Left ventricle myocardium superior (tissue), 1 donor: ENCODE data around the gene SCRN1. TPM values are rescaled to one million over a fixed set of nuclear protein-coding genes. Genes with fewer than 3 reads are reported as not detected.
A peak's percentile ranks its signal among the peaks of the same experiment; 100 is the strongest.

Experiments
- ATAC-seq: fragments of 200-7000 bp; cut with Tn5 transposase; one replicate; pipeline ENCODE4 v1.9.1; 2020; ENCODE audit warnings: mild to moderate bottlenecking, moderate library complexity
- DNase-seq: peaks from one replicate; pipeline ENCODE4 v3.0.0-alpha.2; 2020
- intact Hi-C: fragments of 100-400 bp; cut with micrococcal nuclease; formaldehyde crosslinking; loops from one replicate; pipeline ENCODE4 v1.11.0; 2022
- total RNA-seq: library from RNA; stranded (reverse); fragmentation: NEBNext Ultra II Directional; extraction: Animal tissue kit (Norgen Biotek cat#: 25700); gene quantifications from one replicate; pipeline ENCODE4 v1.2.1, GENCODE V29; 2021
- donor health status: DM: no; HTN: yes; CAD: no; lungs with severe emphysema.

Gene SCRN1
- total RNA-seq, 1 donor from 2014 or later: 18.7 TPM

DNA sequence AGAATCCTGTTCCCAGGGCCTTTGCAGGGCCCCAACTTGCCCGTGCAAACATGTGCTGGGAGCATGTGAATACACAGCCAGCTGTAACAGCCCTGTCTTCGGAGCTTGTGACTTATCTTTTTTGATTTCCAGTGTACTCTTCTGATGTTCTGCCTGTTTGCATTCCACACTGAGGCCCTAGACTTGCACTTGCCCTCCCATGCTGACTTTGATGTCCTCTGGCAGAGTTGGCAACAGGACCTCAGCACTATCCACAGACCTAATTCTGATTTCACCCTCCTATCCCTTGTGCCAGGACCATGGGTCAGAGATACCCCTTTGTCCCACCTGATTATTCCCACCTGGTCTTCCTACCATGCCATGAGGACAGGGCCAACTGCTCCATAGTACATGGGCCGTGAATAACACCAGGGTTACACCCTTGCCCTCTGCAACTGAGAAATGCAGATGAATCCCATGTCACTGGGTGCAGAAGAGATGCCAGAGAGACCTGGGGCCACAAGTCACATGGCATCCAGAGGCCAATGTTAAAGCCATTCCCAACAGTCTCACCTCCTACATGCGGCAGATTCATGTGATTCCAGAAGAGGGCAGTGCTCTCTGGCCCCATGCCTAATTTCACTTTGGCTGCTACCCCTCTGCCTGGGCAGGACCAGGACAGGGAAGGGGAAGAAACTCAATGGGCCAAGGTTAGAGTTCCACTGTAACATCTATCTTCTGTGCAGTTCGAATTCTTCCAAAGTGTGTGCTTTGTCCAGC, 43.0 kb downstream of the SCRN1 start:
- intact Hi-C loops: no loop called here
- DNase-seq (peak; percentile 61), ATAC-seq (peak; percentile 83)

DNA sequence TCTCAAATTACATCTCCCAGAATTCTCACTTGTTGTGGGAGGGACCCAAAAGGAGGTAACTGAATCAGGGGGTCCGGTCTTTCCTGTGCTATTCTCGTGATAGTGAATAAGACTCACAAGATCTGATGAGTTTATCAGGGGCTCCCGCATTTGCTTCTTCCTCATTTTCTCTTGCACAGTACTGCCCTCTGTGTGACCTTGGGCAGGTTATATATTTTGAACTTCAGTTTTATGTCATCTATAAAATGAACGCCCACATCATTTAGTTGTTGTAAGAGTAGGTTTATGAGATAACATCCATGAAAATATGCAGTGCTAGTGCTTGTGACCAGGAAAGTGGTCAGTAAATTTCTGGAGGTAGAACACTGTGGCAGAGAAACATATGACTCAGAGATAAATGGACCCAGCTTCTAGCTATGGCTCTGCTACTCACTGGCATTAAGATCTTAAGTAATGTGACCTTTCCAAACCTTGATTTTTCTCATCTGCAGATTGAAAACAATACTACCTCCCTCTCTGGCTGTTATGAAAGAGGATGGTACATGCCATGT, 44.3 kb downstream of the SCRN1 start:
- intact Hi-C loops: no loop called here
- ATAC-seq (no peak), DNase-seq (no peak)

DNA sequence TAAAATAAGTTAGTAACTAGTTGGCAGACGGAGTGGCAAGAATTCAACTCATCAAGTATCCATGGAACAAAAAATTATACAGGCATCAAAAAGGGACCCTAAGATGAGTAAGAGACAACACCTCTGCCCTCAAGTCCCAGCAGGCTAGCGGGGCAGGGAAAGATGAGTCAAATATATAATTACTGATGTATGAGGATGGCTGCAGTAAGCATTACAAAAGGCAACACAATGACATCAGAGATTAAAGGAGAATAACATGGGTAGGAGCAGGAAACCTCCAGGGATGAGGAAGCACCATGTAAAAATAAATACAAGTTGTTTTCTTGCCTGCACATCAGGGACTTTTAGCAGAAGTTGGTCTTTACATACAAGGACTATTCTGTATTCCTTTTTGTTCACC, 49.4 kb downstream of the SCRN1 start:
- DNase-seq (no peak), ATAC-seq (no peak)
- intact Hi-C loops: no loop called here

DNA sequence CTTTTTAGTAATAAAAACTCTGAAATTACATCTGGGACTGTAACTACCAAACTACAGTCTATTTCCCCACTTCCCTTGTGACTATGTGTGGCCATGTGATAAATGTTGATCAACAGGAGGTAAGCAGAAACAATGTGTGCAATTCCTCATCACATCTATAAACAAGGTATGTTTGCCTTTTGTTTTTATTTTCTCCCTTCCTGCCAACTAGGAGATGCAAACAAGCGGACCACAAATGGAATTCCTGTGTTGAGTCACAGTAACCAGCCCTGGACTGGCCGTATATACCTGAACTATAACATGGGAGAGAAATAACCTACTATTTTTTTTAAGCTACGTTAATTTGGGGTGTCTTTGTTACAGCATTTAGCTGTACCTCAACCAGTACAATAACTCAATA, 52.5 kb downstream of the SCRN1 start:
- intact Hi-C loops: no loop called here
- ATAC-seq: no peak

DNA sequence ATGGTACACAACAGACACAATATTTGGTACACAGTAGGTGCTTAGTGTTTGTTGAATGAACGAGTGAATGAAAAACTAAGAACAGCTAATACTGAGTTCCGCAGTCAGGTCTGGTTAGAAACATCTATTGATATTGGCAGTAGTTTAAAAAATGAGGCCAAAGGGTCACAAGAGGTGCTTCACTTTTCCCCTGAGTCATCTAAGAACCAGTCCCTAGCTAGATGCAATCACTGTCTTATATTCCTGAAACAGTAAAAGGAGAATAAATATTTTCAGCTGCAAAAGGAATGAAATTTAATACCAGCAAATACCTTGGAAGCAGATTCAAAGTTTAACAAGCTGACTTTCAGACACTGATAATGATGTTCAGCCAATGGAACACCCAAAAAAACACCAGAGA, 54.5 kb downstream of the SCRN1 start:
- ATAC-seq (no peak), DNase-seq (no peak)
- intact Hi-C loops: no loop called here

More for the DNA sequence above, 52.5 kb downstream of the SCRN1 start:
- DNase-seq: no peak

DNA sequence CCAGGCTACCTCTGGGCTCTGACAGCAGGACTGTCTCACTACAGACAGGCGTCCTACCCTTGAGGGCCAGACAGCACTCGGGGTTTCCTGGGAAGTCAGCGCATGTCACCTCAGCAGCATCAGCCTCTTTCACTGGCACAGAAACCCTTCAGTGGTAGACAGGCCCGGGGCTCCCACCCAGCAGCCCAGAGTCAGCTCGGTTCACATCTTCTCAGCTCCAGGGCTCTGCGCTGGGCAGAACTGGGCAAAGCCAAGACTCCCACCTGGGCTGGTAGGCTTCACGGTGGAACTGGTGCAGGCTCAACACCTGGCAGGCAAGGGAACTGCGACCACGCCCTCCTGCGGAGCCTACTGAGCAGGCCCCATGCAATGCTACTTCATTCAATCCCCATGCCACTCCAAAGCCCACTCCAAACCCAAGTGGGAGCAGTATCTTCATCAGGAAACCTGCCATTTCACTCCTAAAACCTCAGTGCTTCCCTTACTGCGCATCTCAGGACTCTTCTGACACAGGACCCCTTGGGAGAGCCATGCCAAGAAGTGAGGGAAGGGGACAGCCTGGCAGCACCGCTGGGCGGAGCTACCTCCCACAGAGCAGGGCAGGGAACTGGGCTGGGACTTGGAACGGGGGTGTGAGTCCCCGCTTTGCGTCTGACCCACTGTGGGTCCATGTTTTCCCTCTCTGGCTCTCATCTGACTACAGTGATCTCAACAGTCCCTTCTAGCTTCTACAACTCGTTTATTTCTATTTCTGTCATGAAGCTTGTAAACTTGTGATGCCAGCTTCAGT, 60.4 kb downstream of the SCRN1 start:
- DNase-seq: no peak
- intact Hi-C loops: no loop called here
- no peak for ATAC-seq

DNA sequence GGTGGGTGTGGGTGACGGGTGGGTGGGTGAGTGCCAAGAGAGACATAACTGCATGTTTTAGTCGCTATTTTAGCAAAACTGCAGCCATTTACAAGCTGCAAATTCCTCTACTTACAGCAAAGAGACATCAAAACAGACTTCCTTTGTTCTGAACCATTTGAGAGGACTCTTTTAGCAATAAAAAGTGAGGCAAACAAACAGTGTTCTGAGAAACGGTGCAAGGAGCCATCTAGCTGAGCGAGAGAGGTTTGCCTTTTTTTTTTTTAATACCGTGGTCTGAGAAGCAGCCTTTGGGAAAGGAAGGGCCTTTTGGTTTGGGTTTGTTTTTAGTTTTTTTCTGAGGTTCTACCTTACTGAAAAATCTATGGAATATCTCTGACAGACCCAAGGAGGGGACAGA, 62.9 kb downstream of the SCRN1 start:
- intact Hi-C loops: no loop called here
- ATAC-seq (no peak), DNase-seq (no peak)

DNA sequence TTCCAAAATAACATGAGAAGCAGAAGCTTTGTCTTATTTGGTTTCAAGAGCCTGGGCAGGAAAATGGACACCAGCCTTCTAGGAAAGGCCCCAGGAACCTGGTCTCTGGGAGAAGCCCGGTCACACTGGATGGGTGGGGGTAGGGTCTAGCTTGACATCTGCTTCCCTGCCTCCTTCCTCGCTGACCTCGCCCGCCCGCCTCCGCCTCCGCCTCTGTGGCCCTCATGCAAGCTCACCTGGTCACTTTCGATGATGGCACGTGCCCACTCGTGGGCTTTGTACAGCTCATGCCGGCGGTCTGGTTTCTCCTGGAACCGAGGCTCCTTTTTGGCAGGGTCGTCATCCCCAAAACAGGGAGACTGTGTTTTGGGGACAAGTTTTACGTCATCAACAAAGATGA, 63.4 kb downstream of the SCRN1 start:
- no peak for DNase-seq
- no peak for ATAC-seq
- intact Hi-C loops: no loop called here

DNA sequence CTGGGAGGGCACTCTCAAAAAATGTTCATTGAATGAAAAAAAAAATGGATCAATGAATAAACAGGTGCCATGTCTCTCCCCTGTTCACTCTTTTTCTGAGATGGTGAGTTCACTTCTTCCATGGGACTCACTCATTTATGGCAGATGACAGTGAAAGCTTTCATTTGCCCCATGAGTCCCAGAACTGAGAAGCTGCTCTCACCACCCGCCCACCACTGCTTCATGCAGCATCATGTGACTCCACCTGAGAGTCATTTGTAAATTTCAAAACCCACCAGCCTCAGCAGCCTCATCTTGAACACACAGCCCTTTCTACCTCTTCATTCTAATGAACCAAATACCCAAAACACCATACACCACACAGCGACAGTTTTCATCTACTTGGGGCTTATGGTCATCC, 64.9 kb downstream of the SCRN1 start:
- intact Hi-C loops: loop anchor here (5.0 kb wide), 2 partner anchors 177 to 287 kb away; no protein-coding TSS in a partner anchor
- DNase-seq: no peak
- ATAC-seq: no peak

DNA sequence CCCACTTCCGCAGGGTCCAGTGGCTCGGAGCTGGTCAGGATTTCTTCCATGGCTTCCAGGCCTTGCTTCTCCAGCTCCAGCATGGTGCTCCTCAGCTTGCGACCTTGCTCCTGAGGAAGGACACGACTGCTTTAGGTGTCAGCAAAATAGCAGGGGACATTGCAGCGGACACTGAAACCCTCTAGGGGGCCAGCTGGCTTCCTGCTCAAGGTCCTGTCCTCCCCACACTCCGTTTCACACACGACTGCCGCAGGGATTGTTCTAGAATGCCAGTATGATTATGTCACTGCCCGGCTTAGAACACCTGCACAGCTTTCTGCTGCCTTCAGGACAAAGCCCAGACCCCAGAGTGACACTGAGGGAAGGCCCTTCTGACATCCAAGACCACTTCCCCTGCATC, 65.6 kb downstream of the SCRN1 start:
- ATAC-seq (no peak), DNase-seq (no peak)
- intact Hi-C loops: loop anchor here (5.0 kb wide), 2 partner anchors 177 to 287 kb away; no protein-coding TSS in a partner anchor

DNA sequence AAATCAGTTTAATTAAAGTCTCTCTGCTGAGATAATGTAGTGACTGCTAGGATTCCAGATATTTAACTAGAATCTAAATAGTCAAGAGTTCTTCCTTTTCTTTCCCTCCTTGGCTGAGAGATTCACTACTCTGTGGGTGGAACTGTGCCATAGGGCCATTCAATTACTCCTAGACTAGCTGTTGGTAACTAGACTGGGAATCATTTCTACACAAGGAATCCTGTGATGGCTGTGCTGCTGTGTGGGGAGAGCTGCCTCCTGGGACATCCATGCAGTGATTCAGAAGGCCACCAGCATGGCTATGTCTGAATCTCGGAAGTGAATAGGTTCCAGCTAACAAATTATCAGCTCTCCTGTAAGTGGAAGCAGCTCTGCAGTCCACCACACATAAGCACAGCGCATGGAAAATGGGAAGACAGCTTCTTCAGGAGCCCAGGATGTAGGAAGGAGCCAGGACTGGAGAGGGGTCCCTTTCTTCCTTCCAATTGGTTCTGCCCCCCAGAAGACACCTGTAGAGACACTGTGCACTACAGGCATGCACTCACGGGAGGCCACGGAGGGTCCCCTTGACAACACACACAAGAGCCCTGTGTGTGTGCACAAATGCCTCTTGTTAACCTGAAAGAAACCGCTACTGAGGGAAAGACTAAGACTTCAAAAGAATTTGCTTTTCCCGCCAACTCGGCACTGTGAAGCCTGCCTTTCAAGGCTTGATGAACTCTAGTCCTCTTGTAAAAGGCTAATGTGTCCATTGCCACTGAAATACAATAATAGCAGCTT, 66.5 kb downstream of the SCRN1 start:
- no peak for DNase-seq
- no peak for ATAC-seq
- intact Hi-C loops: loop anchor here (5.0 kb wide), 2 partner anchors 176 to 286 kb away; no protein-coding TSS in a partner anchor

DNA sequence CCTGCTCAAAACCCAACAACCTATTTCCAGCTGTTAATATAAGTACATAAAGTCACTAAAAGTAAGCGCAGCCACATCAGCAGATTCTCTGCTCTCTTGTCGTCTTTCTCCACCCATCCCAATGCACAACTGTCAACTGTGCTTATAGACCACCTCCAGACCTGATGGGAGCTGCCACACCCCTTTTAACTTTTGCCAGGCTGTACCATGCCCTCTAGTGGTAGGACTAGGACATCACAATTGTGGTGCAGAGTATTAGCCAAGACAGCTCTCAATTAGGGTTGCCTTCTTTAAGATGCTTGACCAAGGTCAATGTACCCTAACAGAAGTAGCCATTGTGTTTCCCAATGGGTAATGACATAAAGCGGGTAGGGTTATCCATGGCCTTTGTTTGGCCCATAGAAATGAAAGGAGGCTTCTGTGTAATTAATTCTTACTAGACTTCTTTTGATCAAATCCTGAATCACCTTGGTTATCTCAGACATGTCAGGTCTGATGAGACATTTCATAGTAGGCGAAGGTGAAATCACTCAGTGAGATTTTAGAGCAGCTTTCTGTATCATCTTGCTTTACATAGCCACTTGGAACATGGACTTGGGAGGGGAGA, 68.1 kb downstream of the SCRN1 start:
- ATAC-seq (peak; percentile 89), DNase-seq (no peak)
- intact Hi-C loops: loop anchor here (5.0 kb wide), 2 partner anchors 174 to 284 kb away; no protein-coding TSS in a partner anchor

DNA sequence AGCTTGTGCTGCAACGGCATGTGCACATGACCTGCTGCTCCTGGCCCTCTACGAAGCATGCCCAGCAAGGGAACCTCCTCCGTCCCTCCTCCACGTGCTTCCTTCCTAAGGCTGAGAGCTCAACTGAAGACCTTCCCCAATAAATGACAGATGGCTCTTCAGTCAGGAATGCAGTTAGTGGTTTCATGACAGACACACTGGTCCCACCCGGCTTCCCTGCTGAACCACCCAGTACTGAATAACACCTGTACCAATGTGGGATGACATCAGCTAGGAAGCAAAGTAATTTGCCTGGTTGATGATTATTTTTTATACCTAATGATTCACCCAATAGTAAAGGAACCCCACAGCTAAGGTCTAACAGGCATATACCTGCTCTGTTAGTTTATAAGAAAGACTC, 69.1 kb downstream of the SCRN1 start:
- intact Hi-C loops: loop anchor here (5.0 kb wide), 2 partner anchors 173 to 283 kb away; no protein-coding TSS in a partner anchor

DNA sequence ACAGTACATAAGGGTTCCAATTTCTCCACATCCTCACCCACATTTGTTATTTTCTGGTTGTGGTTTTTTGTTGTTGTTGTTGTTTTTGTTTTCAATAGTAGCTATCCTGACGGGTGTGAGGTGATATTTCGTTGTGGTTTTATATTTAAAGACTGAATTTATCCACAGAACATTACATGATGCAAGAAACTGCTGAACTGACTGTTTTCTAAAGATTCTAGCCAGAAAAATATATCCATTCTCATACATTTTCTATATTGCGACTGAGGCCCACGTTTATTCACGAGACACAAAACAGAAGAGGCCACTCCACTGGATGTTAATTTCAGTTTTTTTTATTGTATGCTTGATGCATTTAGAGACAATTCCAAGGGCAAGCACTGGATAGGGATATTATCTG, 69.8 kb downstream of the SCRN1 start:
- DNase-seq (no peak), ATAC-seq (no peak)
- intact Hi-C loops: loop anchor here (5.0 kb wide), 2 partner anchors 172 to 282 kb away; no protein-coding TSS in a partner anchor

More for the DNA sequence above, 69.1 kb downstream of the SCRN1 start:
- DNase-seq (no peak), ATAC-seq (no peak)

DNA sequence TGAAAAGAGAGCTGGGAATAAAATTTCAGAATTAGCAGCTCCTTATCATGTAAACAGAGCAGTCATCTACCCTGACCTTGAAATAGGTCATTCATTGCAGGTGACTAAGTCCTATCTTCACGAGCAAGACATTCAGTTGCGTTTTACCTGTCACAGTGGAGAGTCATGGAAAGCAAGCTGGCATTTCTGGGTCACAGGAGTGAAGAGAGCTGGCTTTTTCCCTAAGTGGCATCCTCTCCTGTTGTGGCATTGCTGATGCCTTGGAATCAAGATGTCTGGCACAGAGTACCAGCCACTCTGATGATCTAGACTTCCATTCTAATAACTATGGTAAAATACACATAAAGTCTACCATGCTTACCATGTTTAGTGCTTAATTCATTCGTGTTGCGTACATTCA, 70.8 kb downstream of the SCRN1 start:
- DNase-seq (no peak), ATAC-seq (no peak)
- intact Hi-C loops: no loop called here

DNA sequence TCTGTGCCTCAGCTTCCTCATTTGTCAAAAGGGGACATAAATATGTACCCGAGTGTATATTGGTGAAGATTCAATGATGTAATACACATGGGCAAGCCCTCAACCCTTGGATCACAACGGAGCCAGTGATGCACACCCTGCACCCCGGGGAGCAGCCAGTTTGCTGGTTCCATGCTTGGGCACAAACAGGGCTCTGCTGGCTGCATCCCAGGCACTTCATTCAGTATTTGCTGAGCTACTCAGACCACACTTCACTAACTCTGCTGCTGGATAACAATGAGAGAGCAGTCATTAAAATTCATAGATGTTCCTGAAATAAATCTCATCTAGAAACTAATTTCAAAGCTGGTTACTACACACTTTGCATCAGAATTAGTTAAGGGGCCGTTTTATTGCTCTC, 72.0 kb downstream of the SCRN1 start:
- no peak for DNase-seq
- no peak for ATAC-seq
- intact Hi-C loops: no loop called here

DNA sequence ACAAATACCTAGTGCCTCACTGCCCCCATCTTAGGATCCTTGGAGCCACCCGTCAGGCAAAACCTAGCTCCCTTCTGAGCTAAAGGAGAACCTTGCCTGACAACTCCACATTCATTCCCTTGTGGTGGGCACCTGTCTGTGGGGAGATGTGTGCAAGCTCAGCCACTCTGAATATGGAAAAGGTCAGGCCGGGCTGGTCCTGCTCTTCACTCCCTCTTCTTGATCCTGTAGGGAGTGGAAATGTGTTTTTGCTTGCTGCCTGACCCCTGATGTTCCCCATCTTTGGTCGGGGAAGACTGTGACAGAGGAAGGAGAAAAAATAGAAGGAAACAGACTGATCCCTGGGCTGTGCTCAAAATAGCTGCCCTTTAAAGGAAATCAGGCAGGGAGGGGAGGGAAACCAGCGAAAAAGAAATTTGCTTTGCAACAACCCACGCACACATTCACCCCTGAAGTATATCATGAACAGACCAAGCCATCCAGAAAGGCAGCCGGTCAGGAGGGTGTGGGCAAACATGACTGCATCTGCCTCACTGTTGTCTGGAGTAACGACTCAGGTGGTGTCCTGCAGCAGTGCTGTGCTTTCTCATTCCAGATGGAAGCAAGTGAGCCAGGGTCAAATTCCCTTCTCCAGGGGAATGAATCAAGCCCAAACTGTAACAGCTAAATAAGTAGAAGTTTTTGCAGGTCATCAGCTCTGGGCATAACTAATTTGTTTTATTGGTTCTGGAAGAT, 74.0 kb downstream of the SCRN1 start:
- DNase-seq (no peak), ATAC-seq (no peak)
- intact Hi-C loops: no loop called here

DNA sequence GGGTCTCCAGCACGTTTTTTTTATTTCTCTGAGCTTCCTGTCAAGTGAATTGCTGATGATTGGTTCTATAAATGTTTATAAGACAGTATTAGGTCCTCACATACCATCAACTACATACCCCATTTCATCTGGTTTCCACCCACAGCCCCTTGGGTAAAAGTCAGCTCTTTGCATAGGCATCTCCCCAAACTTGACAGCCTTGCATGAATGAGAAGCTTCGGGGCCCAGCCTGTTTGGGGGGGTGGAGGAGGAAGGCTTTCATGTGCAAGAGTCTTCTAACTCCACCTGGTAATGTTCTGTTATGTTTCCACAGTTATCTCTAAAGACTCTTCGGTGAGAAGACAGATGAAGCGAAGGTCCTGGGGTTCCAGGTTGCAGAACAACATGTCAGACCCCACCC, 75.4 kb downstream of the SCRN1 start:
- intact Hi-C loops: no loop called here
- ATAC-seq (no peak), DNase-seq (no peak)
